SH-SY5Y (cell line): ENCODE results near the gene PIF1.
A peak's percentile ranks its signal among the peaks of the same experiment; 100 is the strongest.

ENCODE experiments used
- GATA2 ChIP-seq: IDR thresholded peaks from 2 replicates; pipeline ENCODE4 v1.6.1; 2011; ENCODE audit warnings: mild to moderate bottlenecking, low read depth, low read length
- GATA3 ChIP-seq: IDR thresholded peaks from 2 replicates; pipeline ENCODE4 v1.6.1; 2011; ENCODE audit warnings: low read depth, mild to moderate bottlenecking, low read length, moderate library complexity

PIF1 gene

DNA sequence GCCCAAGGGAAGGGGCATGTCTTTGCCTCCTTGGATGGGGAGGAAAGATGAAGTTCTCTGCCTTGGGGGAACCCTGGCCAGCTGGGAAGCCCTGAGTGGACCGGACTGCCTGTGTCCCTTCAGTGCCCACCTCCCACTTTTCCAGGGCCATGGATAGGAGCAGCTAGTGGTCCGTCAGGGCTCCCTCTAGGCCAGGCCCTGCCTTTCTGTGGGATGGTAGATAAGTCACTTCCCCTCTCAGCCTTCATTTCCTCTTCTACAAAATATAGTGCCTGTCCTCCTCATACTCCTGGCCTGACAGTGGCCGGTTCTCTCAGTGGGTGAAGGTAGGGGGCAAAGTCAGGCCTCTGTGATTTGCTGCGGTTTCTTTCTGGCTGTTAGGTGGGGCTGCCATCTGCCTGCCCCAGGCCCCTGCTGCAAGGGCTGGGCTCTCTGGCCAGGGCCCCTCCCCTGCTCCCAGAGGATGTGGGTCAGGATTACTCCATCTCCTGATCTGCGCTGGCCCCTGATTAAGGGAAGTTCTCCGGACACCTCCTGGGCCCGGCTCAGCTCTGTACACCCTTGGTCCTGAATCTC, 17.6 kb upstream of the PIF1 start:
- TF ChIP-seq GATA2 (no peak), GATA3 (no peak)

DNA sequence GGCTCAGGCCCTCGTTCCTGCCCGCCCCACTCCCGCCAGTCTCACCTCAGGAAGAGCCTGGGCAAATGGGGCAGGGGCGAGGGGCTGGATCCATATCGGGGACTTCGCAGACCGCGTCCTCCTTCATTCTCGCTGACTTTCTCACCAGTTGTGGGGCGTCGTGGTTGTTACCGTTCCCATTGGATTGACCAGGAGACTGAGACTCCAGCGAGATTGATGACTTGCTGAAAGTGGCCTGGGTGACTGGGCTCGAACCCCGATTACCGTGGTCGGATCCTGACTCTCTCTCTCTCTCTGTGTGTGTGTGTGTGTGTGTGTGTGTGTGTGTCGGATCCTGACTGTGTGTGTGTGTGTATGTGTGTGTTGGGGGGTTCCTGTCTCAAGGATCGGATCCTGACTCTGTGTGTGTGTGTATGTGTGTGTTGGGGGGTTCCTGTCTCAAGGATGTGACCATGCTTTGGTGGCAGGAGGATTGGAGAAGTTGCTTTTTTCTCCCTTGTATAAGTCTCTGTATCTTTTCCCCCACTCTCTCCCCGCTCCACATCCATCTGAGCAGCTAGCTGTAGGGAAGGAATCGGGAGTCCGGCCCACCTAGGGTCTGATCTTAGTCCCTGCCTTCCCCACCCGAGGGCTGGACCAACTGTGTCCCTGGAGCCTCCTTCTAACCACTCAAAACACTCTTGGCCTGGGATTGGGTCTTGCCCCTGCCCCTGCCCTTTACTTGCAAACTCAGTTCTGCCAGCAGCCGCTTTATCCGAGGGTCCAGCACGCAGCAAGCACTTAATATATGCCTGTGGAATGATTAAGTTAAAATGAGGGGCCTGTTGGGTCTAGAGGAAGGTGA, 16.9 kb upstream of the PIF1 start:
- TF ChIP-seq GATA2, result no peak
- no peak for TF ChIP-seq GATA3

DNA sequence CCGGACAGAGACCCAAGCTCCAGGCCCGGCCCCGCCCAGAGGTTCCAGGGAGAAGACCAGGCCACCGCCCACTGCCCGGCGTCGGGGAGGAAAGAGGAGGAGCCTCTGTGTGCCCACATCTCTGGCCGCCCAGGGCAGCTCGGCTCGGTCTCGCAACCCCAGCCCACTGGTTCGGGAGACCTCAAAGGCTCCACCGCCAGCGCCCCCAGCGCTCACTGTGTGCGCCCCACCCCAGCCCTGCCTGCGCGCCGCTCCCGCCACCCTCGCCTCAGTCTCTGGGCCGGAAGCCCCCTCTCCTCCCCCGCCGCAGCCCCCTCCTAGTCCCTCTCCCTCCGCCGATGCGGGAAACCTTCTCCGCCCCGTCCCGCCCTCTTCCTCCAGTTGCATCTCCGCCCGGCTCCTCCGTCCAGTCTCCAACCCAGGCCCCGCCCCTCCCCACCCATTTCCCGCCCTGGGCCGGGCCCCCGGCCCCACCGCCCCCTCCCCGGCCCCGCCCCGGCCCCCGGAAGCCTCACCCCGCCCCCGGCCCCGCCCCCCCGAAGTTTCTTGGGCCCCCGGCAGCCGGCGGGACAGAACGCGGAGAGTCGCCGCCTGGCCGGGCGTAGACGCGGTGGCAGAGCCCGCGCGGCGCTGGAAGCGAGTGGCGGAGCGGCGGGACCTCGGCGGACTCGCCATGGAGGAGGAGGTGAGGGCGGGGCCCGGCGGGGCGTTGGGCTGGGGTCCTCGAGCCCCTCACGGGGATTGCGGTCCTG, 16.1 kb upstream of the PIF1 start, which contains the start of gene PLEKHO2:
TSS of gene PLEKHO2 (plus strand) at position 572 of the 752 bp plus-strand sequence. CDS start at position 674, 102 bp downstream.
- no peak for TF ChIP-seq GATA2

DNA sequence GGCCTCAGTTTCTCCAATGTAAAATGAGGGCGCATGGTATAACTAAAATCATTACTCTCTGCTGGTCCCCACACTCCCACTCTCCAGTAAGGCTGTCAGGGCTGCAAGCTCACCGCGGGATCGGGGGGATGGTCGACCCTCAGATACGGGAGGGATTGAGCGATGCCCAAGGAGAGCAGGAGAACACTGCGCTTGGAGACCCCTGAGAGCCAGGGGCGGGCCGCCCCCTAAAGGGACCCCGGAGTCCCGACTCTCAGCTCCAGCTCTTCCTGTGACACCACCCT, 15.6 kb upstream of the PIF1 start:
- TF ChIP-seq GATA3 (no peak), GATA2 (no peak)

DNA sequence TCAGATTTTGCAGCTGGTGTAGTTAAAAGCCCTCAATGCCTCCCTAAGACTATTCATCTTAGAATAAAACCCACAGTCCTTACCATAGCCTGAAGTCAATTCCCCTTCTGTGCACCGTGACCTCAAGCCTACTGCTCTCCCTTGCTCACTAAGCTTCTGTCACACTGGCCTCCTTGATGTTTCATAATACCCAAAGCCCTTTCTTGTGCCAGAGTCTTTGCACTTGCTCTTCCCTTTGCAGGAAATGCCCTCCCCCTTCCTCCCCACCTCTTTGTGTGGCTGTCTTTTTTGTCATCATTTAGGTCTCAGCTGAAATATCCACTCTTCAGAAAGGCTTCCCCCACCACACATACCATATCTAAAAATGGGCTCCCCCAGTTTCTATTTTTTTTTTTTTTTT, 12.1 kb upstream of the PIF1 start:
- TF ChIP-seq GATA3, result no peak
- TF ChIP-seq GATA2, result no peak

DNA sequence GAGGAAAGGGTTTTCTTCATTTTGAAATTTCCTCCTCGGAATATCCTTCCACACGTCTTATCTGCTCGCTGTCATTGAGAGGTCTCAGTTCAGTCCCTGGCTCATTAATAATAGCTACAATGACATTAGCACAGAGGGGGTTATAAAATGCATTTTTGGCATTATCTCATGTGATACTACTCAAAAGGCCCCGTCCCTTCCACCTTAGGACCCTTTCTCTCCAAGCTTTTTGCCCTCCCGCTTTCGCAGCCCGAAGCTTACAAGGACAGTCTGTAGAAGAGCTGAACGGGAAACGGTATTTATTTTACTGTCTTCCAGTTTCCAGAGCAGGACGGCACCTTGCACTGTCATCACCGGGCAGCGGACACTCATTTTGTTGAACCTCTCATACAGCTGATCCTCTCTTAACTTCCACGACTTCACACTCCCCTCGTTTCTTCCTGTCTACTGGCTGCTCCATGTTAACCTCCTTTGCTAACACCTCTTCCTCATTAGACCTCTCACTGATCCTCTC, 10.6 kb upstream of the PIF1 start:
- TF ChIP-seq GATA2 (no peak), GATA3 (no peak)

DNA sequence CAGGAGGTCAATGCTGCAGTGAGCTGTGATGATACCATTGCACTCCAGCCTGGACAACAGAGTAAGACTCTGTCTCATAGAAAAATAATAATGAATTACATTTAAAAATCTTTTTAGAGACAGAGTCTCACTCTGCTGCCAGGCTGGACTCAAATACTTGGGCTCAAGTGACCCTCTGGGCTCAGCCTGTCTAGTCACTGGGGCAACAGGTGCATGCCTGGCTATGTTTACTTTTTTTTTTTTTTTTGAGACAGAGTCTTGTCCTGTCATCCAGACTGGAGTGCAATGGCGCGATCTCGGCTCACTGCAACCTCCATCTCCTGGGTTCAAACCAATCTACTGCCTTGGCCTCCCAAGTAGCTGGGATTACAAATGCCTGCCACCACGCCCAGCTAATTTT, 8.2 kb upstream of the PIF1 start:
- TF ChIP-seq GATA3, result no peak
- TF ChIP-seq GATA2, result no peak

DNA sequence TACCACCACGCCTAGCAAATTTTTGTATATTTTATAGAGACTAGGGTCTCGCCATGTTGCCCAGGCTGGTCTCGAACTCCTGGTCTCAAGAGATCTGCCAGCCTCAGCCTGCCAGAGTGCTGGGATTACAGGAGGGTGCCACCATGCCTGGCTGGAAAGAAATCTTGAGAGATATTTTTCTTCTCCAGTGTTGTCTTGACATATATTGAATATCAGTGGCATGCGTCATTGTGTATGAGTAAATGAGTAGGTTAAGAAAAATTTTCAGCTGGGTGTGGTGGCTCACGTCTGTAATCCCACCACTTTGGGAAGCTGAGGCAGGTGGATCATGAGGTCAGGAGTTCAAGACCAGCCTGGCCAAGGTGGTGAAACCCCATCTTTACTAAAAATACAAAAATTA, 3.5 kb upstream of the PIF1 start:
- TF ChIP-seq GATA3 (no peak), GATA2 (no peak)

DNA sequence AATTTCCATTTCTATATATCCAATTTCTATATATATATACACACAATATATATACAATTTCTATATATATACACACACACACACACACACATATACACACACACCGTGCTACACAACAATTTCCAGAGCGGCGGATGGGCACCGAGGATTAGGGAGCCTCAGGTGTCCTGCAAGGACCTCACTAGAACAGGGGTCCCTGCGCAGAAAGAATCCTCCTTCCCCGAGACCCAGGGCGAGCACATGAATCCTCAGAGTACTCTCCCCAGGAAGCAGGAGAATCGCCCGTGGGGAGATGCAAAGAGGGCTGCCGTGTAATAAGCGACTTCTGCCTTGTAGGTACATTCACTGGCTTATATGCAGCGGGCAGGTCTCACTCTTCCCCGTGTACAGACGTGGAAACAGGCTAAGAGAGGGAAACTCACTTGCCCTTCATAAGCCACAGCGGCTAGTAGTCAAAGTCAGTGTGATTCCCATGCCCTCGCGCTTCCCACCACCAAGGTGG, 467 bp downstream of the PIF1 start:
- TF ChIP-seq GATA3 (no peak), GATA2 (no peak)

DNA sequence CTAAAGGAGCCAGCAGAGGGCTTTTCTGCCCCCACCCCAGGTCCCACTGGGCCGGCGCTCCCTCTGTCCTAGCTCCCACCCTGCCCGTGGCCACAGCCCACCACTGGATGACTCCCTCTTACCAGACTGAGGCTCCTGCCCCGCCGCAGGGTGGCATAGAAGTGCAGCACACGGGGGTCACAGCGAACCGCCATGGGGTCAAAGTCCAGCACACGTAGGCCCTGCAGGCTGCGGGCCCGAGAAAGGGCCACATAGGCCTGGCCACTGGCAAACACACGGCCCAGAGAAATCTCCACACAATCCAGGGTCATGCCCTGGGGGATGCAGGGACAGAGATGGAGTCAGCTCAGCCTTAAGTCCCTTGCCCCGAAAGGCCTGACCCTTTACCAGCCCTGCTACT, 9.0 kb downstream of the PIF1 start:
- TF ChIP-seq GATA2 (no peak), GATA3 (no peak)

DNA sequence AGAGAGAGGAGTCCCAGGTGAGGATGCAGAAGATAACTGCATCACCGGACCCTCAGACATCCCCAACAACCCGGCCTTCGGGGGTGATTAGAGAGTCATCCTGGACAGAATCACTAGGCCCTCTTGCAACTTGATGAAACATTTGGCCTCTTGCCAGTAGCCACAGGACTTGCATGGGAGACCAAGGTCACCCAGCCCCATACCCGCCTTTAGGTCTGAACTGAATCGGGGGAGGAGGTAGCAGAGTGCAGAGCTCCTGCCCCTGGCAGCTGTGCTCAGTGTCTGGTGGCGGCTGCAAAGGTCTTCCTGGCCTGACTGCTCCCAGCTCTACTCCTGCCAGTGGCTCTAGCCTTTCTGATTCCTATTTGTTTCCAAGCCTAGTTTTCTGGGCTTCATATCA, 12.4 kb downstream of the PIF1 start:
- TF ChIP-seq GATA3 (no peak), GATA2 (0 out of 2 replicates have a peak, but pooled peaks have one; percentile 17)

DNA sequence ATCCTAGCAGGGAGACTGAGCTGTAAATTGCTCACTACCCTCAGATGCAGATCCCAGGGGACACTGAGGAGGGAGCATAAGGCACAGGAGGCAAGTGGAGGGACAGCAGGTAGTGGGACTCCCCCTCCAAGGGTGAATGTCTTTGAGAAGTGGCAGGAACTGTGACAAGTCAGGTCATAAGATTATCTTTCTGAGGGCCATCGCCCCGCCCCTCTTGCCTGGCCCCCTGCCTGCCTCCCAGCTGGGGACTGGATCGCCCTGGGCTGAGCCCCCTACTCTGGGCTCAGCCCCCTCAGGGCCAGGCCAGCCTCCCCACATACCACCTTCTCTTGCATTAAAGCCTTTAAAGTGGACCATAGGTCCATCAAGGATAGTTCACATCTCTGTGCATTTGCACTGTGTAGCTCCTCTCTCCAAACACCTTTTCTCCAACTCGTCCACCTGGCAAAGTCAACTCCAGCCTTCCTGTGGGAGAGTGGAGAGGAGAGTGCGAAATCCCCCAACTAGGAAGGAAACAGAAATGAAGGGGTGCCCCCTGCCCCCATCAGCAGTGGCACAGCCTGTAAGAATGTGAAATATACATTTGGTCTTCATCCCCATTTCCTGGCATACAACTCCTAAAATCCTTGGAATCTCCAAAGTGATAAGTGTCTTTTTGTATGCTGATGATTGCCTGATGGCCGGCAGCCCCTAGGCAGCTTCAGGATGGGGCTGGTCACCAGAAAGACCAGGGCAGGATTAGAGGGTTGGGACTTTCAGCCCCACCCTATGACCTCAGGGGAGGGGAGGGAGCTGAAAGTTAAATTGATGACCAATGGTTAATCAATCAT, 14.7 kb downstream of the PIF1 start:
- TF ChIP-seq GATA2 (no peak), GATA3 (no peak)

DNA sequence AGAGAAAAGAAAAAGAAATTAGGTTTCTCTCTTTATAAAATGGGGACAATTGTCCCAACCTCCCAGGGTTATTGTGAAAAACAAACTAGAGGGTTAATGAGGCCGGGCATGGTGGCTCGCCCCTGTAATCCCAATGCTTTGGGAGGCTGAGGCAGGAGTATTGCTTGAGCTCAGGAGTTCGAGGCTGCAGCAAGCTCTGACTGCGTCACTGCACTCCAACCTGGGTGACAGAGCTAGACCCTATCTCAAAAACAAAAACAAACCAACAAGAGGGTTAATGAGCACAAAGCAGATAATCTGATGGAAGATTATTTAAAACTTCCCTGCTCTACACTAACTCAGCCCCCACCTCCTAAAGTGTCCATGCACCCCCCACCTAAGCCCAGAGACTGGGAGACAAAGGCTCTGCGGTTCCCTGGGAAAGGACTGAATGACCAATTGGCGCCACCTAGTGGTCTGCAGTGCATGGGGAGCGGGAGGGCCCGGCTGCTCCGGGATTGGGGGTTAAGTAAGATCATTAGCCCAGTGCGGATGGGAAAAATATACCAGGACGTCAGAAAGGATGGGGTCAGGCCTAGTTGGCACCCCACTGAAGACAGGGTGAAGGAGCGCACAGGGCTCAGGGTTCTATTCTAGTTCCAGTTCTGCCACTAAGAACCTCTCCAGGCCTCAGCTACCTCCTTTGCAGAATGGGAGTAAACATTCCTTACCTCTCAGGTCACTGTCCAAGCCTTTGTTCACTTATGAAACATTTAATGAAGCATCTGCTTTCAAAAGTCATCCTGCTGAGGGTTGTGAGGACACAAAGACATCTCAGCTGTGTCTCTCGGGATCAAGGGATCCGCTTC, 15.6 kb downstream of the PIF1 start:
- no peak for TF ChIP-seq GATA2
- TF ChIP-seq GATA3, result no peak
